GM23248 (cell line): Measurements from ENCODE around the gene SPOCK2.

Experiments used
- EZH2 ChIP-seq: fragments of 200-600 bp; sonication (generic); IDR thresholded peaks from 2 replicates; pipeline ENCODE4 v1.6.1; 2018; ENCODE audit warnings: antibody characterized with exemption, mild to moderate bottlenecking; ENCODE audit not compliant: insufficient read depth, poor library complexity, severe bottlenecking
- EZH2phosphoT487 ChIP-seq: fragments of 200-600 bp; sonication (generic); IDR thresholded peaks from 2 replicates; pipeline ENCODE4 v1.6.1; 2018; ENCODE audit warnings: antibody characterized with exemption, moderate library complexity, mild to moderate bottlenecking, low read depth; ENCODE audit not compliant: insufficient read depth

GRCh38 chr10:72011468-72011867, 76.9 kb downstream of the SPOCK2 start:
- TF ChIP-seq EZH2 (no peak), EZH2phosphoT487 (no peak)
